ENCODE measurements around the gene SLAIN2.
"Not testable (repeated sequence)": the region's sequence is repeated elsewhere in the genome, so short reads cannot be mapped to it uniquely, and the experiment has no call there.

DNA sequence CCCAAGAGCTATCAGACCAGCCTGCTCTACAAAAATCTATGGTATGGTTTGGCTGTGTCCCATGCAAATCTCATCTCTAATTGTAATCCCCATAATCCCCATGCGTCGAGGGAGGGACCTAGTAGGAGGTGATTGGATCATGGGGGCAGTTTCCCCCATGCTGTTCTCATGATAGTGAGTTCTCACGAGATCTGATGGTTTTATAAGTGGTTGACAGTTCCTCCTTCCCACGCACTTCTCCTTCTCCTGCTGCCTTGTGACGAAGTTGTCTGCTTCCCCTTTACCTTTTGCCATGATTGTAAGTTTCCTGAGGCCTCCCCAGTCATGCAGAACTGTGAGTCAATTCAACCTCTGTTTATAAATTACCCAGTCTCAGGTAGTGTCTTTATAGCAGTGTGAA, 99.6 kb downstream of the SLAIN2 start:
- TF ChIP-seq, protein P1, sequence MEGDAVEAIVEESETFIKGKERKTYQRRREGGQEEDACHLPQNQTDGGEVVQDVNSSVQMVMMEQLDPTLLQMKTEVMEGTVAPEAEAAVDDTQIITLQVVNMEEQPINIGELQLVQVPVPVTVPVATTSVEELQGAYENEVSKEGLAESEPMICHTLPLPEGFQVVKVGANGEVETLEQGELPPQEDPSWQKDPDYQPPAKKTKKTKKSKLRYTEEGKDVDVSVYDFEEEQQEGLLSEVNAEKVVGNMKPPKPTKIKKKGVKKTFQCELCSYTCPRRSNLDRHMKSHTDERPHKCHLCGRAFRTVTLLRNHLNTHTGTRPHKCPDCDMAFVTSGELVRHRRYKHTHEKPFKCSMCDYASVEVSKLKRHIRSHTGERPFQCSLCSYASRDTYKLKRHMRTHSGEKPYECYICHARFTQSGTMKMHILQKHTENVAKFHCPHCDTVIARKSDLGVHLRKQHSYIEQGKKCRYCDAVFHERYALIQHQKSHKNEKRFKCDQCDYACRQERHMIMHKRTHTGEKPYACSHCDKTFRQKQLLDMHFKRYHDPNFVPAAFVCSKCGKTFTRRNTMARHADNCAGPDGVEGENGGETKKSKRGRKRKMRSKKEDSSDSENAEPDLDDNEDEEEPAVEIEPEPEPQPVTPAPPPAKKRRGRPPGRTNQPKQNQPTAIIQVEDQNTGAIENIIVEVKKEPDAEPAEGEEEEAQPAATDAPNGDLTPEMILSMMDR (IDR thresholded peaks at IDR 0.05) = not testable (repeated sequence)
- TF ChIP-seq ZFX (IDR thresholded peaks at IDR 0.05; ENCODE audit: borderline replicate concordance) = not testable (repeated sequence)

All from 22Rv1 (cell line).